HG03469 (cell line): ENCODE measurements around the gene CRYBG1.
A peak's percentile ranks its signal among the peaks of the same experiment; 100 is the strongest.

Experiments used
- ATAC-seq: cut with Tn5 transposase; IDR thresholded peaks from one replicate; pipeline ENCODE4 v1.9.1; 2021; ENCODE audit warnings: mild to moderate bottlenecking, moderate library complexity, moderate number of reproducible peaks; ENCODE audit not compliant: unreplicated experiment

The CRYBG1 gene

DNA sequence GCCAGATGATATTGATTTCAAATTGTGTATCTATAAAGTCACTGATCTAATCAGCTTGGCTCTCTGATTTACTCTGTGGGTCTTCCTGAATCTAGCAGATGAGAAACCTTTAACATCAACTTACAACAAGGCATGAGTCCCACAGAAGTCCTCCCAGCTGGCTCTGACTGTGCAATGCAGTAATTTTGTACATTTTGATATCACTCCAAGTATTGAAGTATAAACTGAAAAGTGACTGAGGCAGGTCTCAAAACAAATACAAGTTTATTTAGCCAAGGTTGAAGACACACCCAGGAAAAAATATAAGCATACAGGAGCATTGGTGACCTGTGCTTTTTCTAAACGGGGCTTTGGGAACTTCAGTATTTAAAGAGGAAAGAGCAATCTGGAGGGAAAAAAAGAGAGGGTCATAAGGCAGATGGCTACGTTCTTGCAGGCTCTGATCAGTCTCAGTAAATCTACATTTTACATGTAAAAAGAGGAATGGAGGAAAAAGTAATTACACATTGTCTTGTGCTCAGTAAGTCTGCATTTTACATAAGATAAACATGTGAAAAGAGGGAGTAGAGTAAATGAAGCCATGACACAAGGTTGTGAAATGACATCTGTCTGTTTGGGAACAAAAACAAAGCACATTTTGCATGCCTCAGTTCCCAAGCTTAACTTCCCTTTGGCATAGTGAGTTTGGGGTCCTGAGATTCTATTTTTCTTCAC lies 59.5 kb downstream of the CRYBG1 start:
- ATAC-seq = no peak

GRCh38 chr6:106421496-106421895 lies 61.0 kb downstream of the CRYBG1 start:
- ATAC-seq = no peak

DNA sequence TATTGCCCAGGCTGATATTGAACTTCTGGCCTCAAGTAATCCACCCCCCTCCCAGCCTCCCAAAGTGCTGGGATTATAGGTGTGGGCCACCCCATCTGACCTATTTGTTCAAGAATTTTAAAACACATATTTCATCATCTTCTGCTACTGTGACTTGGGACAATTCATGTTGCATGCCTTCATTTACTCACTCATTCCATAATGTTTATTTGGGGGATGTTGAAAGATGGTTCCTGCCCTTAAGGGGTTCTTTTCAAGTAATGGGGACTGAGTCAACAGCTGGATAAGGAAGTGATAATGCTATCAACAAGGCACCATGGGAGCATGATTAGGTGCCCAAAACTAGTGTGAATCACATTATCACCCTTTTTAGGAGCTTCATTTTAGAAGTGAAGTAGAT lies 62.0 kb downstream of the CRYBG1 start:
- no peak for ATAC-seq

DNA sequence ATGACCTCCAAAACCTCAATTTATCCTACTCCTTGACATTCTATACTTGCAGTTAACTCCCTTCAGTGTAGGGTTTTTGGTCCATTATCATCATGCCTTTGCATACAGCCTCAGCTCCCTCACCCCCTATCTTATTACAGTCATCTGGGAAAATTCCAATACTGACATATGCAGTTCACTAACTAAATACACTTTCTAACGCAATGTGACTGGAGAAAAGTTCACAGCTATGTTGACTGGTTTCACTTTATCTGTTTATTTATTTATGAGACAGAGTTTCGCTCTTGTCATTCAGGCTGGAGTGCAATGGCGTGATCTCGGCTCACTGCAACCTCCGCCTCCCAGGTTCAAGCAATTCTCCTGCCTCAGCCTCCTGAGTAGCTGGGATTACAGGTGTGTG lies 64.9 kb downstream of the CRYBG1 start:
- ATAC-seq = no peak

GRCh38 chr6:106426250-106426970 lies 65.9 kb downstream of the CRYBG1 start:
- ATAC-seq = no peak

GRCh38 chr6:106430466-106430865 lies 69.9 kb downstream of the CRYBG1 start:
- no peak for ATAC-seq

DNA sequence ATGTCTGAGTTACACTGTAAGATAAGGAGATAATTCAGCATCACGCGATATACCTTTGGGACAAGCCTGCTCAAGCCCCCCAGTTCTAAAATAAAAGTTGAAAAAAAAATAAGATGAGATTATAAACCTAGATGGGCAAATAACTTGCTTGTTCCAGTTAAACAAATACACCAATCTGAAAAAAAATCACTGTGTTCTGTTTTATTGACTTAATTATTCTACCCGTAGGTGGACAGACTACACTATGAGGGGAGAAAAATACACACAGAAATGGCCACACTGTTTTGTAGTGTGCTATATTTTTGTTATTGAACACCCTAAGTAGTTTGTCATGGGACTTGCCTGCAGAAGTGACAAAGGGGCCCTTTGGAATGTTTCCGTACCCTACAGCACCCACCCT lies 70.9 kb downstream of the CRYBG1 start:
- ATAC-seq = no peak

GRCh38 chr6:106431972-106432371 lies 71.5 kb downstream of the CRYBG1 start:
- no peak for ATAC-seq

GRCh38 chr6:106434530-106434929 lies 74.0 kb downstream of the CRYBG1 start:
- ATAC-seq = no peak

DNA sequence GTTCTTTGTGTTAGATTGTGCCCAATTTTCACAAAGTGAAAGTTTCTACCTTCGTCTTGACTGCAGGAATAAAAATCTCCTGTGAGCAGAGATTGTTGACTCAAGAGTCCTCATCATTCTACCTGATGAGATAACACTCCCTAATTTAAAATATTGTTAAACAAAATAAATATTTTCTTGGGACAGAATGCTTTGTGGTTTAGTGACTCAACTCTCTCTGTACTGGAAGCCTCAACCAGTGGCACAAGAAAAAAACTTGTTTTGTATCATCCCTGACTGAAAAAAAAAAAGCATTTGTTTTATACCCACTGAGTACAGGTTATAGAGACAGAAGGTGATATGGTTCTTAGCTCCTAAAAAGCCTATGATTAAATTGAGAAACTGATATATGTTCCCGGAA lies 78.9 kb downstream of the CRYBG1 start:
- no peak for ATAC-seq

GRCh38 chr6:106440546-106440945 lies 80.0 kb downstream of the CRYBG1 start:
- no peak for ATAC-seq

DNA sequence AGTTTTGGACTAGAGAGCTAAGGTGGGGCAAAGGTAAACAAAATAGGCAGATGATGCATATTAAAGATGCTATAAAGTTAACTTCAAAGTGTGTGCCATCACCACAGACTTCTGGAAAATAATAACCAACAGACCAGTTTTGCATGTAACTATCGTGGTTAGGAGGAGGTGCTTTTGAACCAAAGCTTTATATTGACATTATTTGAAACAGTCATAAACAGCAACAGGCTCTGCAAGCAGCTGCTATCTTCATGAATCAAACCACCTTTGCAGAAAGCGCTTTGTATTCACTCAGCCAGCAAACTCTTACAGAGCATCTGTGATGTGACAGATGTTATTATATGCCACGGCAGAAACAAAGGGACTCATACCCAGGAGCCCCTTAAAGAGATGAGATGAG lies 81.9 kb downstream of the CRYBG1 start:
- no peak for ATAC-seq

DNA sequence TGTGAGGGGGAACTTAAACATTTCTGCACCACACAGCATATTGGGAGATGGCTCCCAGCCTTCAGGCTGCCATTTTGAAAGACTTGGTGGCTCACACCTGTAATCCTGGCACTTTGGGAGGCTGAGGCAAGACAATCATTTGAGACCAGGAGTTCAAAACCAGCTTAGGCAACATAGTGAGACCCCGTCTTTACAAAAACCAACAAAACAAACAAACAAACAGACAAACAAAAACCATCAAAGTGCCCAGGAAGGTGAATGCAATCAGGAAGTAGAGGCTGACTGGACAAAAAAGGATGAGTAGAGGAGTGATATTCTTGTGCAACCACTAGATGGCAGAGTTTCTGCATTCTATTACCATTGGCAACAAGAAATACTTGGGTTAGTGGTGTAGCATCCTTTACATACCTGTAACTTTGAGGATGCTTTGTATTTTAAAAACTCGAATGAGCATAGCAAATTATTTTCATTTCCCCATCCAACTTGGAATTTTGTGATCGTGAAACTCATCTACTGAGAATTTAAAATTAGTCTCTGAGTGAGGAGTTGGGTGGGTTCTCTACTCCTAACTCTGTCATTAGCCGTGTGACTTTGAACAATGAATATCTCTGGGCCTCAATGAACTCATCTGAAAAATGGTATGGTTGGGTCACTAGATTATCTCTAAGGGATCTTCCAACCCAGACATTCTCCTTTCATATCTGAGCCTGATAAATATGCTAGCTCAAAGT lies 84.4 kb downstream of the CRYBG1 start:
- ATAC-seq = peak; percentile 49

GRCh38 chr6:106445508-106445878 lies 85.0 kb downstream of the CRYBG1 start:
- ATAC-seq = no peak

GRCh38 chr6:106446287-106446885 lies 85.9 kb downstream of the CRYBG1 start:
- no peak for ATAC-seq

DNA sequence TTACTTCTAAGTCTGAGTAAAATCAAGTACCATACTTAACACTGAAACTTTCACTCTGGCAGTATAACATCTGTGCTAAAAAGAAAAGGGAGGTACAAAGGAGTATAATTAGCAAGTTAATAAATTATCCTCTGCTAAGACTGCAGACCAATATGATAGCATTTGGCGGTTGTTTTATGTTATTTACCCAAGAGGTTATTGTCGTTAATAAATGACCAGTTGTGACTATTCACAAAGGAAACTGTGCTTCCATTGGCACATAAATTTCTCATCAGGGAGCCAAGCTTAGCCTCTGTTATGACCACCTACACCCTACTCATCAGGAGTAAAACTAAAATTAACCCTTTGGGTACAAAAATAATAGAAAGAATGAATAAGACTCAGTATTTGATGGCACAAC lies 86.5 kb downstream of the CRYBG1 start:
- no peak for ATAC-seq

GRCh38 chr6:106448000-106448426 lies 87.5 kb downstream of the CRYBG1 start:
- ATAC-seq = no peak

DNA sequence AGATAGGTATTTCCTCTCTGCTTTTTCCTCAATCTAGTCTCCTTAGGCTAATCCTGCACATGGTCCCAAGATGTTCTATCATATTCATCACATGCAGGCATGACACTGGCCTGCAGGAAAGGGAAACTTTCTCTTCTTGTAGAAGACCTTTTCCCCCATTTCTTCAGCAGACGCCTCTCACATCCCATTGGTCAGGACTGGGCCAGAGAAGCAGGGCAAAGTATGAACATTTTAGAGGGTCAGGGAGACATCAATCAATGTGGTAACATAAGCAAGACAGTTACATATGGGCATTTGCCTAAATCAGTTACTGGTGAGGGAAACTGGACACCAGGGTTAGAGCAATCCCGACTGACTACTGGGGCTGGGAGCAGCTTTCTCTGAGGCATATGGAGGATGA lies 90.1 kb downstream of the CRYBG1 start:
- no peak for ATAC-seq

- ATAC-seq = no peak
Observed at GRCh38 chr6:106451439-106451838, 90.9 kb downstream of the CRYBG1 start.

DNA sequence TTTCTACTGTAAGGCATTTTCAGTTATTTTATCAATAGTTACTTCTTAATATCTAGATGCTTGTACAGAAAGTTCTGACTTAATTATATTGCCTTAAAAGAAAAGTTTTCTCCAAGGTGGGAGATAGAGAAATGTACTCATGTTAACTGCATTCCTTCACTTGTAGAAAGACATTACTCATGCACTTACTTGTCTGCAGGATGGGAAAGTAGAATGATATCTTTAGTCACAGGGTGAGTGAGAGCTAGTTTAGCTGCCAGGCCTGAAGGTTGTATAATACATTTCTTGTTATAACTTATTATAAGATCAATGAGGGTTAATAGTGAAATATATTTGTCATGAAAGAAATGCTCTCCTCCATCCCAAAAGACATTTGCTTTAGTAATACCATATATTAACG lies 92.1 kb downstream of the CRYBG1 start:
- no peak for ATAC-seq

DNA sequence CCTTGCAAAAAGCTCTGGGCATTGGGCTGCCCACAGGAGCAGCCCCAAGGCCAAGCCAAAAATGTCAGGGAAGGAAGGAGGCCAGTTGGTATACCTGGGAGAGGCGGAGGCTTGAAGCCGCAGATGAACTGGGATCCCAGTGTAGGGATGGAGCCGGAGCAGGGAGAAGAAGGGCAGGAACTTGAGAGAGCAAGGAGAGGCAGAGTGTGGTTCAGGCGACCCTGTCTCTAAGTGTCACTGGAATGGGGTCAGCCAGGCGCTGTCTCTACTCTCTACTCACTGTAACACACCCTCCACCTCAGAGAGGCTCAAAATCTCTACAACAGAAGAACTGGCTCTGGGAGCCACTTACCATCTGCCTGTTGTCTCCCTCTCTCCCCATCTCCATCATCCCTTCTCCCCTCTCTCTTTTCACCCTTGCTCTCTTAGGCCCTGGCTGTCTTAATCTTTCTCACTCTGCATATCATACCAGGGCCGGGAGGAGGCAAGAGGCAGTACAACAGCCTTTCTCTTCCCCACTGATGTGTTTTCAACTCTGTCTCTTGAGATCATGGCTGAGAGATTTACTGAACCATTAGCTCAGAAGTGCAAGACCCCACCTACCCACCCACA lies 93.3 kb downstream of the CRYBG1 start:
- ATAC-seq = no peak
